ENCODE data around the gene NTSR1.

The NTSR1 gene

DNA sequence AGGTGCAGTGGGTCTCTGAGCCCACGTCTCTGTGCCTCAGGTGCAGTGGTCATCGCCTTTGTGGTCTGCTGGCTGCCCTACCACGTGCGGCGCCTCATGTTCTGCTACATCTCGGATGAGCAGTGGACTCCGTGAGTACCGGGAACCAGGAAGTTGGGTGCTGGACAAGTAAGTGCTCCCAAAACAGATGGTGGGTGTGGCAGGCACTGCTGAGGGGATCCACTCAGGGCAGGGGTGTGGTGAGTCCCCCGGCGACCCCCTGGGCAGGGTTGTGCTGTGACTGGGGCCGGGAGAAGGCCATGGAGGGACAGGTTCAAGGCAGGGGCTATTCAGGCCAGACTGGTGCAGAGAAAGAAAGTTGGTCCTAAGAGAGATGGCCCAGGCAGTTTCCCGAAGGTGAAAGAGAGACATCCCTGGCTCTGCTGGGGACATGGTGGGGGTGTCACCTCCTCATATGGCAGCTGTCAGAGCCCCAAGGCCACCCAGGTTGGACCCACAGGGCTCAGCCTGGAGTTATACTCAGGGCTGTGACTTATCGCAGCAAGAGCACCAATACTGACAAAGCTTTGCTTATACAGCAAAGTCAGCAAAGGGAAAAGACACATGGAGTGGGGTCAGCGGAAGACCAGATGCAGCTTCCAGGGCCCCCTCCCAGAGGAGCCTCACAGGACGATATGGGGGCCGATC lies 49.7 kb downstream of the NTSR1 start:
- DNase-seq (ENCODE audit: low read depth), result no peak

DNA sequence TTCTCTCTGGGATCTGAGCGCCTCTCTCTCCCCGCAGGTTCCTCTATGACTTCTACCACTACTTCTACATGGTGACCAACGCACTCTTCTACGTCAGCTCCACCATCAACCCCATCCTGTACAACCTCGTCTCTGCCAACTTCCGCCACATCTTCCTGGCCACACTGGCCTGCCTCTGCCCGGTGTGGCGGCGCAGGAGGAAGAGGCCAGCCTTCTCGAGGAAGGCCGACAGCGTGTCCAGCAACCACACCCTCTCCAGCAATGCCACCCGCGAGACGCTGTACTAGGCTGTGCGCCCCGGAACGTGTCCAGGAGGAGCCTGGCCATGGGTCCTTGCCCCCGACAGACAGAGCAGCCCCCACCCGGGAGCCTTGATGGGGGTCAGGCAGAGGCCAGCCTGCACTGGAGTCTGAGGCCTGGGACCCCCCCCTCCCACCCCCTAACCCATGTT lies 51.4 kb downstream of the NTSR1 start:
- DNase-seq (ENCODE audit: low read depth), result no peak

DNA sequence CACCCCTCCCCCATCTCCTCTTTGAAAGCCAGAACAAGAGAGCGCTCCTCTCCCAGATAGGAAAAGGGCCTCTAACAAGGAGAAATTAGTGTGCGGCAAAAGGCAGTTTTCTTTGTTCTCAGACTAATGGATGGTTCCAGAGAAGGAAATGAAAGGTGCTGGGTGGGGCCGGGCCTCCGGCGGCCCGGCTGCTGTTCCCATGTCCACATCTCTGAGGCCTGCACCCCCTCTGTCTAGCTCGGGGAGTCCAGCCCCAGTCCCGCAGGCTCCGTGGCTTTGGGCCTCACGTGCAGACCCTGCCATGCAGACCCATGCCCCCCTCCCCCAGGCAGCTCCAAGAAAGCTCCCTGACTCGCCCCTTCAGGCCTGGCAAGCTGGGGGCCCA lies 51.8 kb downstream of the NTSR1 start:
- DNase-seq (ENCODE audit: low read depth), result no peak

DNA sequence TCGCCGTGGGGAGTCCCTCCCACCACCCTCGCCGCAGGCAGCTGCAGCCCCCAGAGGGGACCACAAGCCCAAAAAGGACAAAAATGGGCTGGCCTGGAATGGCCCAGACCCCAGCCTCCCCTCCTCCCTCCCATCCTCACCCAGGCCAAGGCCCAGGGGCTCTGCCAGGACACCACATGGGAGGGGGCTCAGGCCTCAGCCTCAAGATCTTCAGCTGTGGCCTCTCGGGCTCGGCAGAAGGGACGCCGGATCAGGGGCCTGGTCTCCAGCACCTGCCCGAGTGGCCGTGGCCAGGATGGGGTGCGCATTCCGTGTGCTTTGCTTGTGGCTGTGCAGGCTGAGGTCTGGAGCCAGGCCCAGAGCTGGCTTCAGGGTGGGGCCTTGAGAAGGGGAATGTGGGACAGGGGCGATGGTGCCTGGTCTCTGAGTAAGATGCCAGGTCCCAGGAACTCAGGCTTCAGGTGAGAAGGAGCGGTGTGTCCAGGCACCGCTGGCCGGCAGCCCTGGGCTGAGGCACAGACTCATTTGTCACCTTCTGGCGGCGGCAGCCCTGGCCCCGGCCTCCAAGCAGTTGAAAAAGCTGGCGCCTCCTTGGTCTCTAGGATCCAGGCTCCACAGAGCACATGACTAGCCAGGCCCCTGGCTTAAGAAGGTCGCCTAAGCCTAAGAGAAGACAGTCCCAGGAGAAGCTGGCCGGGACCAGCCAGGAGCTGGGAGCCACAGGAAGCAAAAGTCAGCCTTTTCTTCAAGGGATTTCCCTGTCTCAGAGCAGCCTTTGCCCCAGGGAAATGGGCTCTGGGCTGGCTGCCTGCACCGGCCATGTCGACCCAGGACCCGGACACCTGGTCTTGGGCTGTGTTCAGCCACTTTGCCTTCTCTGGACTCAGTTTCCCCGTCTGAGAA lies 52.5 kb downstream of the NTSR1 start:
- DNase-seq (ENCODE audit: low read depth), result no peak

DNA sequence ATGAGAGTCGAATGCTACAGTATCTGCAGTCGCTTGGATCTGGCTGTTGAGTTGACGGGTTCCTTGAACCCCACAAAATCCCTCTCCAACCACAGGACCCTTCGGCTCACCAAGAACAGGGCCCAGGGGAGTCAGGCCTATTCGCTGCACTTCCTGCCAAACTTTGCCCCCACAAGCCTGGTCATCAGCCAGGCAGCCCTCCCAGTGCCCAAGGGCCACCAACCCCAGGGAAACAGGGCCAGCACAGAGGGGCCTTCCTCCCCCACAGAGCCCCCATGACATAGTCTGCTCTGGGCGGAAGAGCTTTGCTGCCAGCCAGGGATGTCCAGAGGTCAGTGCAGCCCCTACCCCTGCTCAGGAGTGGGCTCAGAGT lies 53.1 kb downstream of the NTSR1 start:
- no peak for DNase-seq (ENCODE audit: low read depth)

DNA sequence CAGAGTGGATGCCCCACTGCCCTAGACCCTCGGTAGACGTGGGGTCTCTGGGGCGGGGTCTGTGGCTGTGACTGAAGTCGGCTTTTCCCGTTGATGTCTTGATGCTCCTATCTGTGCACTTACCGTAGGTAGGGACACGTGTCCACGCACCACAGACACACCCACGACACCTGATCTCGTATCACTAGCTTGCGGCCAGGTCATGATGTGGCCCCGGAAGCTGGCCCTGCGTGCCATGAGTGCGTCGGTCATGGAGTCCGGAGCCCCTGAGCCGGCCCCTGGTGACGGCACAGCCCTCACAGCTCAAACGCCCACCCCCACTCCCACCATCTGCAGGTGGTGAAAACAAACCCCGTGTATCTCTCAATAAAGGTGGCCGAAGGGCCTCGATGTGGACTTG lies 53.7 kb downstream of the NTSR1 start:
- no peak for DNase-seq (ENCODE audit: low read depth)

DNA sequence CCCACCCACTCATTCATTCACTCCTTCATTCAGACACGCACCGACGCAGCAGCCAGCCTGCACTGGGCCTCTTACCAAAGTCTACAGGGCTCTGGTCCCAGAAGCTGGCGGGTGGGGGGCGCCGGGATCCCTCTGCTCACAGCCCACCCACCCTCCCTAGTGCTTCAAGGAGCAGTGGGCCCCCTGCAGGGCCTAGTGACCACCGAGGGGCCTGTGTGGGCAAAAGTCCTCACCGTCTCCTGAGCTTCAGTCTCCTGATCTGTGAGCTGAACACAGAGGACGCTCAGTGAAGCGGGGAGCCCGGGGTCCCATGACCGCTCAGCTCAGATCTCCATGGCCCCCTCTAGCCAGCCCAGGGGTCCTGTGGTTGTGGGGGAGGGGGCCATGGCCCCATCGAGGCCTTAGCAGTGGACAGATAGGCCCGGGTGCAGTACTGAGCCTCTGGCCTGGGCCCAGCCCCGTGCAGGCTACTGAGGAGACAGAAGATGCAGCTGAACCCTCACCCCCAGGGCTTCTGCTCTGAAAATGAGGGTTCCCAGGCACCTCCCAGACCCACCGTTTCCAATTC lies 54.2 kb downstream of the NTSR1 start:
- no peak for DNase-seq (ENCODE audit: low read depth)

DNA sequence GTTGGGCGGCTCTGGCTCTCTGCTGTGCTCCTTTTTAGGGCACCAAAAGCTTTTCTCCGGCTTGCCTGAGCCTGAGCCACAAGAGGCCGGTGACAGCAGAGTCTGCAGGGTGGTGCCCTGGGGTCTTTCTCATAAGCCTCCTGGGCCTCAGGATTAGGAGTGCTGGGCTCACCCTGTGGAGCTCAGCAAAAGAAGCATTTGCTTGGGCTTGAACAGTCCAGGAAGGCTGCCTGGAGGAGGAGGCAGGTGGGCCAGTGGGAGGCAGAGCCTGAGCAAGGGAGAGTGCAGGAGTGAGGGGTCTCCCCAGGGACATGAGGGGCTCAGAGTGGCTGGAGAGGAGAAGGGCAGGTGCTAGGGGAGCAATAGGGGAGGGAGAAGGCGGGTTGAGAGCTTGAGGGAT lies 54.8 kb downstream of the NTSR1 start:
- DNase-seq (ENCODE audit: low read depth), result no peak

DNA sequence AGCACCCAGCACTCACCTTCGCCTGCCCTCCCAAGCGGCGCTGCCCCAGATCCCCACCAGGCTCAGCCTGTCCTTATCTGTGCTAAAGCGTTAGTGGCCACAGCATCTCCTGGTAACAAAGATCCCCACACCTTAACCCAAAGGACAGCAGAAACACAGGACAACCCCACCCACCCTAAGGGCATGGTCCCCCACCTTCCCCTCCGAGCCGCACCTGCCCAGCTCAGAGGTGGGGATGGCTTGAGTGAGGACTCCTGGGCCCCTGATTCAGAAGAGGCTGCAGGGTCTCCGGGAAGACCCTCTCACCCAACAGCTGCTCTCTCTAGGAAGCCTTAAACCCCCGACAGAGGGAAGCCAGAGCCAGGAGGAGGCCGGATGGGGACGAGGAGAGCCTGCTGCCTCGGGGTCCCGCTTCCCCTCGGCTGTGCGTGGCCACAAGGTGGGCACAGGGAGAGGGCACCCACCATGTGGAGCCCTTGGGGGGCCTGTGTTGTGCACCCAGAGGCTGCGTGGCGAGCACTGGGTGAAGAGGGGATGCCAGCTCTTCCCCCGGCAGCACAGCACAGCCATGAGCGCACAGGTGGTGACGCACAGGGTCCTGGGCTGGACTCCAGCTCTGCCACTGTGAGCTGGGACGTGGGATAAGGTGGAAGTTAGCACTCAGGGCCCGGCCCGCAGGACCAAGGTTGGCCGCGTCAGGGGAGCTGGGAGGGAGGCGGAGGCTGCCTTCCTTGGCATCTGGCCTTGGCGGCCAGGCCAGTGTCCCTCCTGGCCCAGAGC lies 55.7 kb downstream of the NTSR1 start:
- DNase-seq (ENCODE audit: low read depth), result no peak

DNA sequence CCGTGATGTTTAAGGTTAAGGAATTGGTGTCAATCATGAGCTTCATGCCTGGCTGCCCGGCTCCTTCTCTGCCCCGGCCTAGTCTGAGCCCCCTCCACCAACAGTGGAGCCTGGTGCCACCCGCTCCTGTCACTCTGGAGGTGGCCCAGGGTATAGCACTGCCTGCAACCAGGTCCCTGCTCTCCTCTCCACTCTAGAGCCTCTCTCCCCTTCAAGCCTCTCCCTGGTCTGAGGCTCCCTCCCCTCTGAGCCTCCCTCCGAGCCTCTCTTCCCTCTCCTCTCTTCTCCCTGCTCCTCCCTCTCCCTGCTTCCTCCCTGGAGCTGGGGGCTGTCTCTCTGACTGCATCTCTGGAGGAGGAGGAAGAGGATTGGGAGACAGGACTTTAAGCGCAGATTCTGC lies 56.4 kb downstream of the NTSR1 start:
- DNase-seq (ENCODE audit: low read depth), result no peak

DNA sequence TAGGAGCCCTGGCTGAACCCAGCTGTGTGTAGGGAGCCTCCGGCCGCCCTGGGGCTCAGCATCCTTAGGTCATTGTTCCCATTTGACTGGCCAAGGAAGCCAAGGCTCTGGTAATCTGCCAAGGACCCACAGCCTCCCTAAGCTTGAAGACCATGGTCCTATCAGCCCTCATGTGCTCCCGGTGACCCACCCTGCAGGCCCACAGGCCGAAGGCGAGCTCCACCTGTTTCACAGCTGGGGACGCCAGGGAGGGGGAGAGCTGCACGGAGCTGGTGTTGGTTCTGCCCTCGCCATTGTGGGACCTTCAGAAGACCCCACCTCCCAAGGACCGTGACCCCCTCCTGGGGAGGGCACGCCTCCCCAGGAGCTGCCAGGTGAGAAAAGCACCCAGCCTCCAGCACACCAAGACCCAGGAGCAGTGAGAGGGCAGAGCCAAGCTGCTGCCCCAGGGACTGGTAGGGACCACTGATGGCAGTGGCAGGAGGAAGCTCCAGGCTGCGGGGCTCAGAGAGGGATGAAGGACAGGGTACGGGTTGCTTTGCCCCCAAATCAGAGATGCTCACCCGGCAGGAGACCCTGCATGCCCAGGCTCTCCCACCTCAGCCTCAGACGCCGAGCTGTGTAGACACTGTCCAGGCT lies 56.9 kb downstream of the NTSR1 start:
- DNase-seq (ENCODE audit: low read depth), result no peak

DNA sequence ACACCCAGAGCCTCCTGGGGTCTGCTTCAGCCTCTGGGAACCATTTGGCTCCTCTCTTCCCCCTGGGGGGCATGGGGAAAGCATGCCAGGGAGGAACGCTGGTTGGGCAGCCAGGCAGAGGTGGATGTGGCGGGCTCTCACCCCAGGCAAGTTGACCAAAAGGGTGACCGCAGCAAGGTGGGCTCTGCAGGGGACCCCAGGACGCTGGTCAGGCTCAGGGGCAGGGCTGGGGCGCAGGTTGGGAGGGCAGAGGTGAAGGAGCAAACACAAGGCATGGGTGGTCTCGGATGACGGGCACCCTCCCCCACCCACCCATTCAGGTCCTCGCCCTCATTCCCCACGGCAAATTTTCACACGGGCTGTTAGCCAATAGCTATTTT lies 57.4 kb downstream of the NTSR1 start:
- DNase-seq (ENCODE audit: low read depth), result no peak

DNA sequence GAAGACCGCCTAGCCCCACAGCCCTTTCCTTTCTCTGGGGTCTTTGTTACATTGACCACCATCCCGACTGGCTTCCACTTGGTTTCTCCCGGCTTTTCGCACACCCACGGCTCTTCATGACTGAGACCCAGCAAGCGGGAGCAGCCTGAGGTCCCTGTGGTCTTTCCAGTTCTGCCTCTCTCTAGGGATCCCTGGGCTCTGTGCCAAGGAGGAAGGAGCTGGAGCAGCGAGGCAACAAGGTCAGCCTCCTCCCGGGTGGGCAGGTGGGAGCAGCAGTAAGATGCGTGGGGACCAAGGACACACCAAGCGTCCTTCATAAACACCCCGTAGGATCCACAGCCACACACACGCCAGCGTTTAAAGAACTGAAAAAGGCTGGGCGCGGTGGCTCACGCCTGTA lies 58.1 kb downstream of the NTSR1 start:
- no peak for DNase-seq (ENCODE audit: low read depth)

DNA sequence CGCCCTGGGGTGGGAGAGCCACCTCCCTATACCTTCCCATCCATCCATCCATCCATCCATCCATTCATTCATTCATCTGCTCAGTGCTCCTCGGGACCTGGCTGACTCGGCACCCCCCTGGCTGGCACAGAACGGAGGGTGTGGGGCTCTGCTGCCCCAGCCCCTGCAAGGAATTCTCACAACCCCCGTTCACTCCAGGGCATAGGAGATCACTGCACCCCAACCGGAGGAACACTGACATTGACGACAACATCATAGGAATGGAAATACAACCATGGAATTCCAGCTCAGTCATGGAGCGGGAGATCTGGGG lies 59.6 kb downstream of the NTSR1 start:
- DNase-seq (ENCODE audit: low read depth), result no peak

DNA sequence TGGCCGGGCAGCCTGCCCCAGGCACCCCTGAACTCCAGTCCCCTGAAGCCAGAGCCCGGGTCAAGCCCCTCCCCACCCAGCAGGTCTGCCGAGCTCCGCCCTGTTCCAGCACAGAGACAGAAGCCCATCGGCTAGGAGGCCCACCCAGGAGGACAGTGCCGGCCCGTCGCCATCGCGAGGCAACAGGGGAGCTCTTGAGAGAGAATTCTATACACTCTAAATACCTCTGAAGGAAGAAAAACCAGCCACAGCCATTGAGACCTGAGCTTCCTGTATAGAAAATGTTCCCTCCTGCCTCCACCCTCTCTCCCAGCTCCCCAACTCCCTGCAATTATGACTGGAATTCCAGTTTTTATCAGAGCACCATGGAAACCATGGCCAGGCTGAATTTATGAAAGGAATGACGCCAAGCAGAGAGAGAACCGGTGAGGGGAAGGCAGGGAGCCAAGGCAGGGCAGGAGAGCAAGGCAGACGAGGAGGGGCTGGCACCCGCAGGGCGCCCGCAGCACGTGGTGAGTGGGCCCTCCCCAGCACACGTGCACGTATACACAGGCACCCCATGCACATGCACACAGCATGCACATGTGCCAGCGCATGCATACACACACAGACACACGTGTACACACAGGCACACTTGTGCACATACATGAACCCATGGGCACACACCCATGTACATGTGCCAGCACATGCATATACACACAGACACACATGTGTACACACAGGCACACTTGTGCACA lies 60.1 kb downstream of the NTSR1 start:
- no peak for DNase-seq (ENCODE audit: low read depth)

DNA sequence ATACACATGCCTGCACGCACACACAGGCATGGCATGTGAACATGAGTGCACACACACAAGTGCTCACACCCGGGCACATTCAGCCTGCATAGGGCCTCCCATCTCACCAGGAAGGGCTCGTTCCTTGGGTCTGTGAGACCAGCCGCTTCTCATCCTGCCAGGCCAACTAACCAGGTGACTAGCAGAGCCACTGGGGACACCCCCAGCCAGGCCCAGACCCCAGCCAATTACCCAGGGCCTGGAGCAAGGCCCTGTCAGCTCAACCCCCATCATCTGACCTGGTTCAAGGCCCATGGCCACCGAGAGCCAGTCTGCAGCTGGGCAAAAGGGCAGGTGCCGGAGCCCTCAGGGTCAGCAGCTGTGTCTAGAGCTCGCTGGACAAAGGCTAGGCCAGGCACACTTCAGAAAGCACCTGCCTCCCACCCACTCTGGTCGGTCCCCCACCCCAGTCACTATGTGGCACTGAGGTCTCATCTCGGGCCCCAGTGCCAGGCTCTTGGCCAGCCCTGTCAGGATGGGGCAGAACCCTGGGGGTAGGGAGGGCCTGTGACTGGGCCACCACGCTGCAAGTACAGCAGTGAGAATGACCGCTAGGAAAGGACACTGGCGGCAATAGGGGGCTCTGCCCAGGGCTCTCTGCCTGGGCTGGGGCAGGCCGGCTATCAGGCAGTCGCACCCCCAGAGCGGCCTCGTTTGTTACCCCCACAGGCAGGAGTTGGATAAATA lies 60.9 kb downstream of the NTSR1 start:
- no peak for DNase-seq (ENCODE audit: low read depth)

DNA sequence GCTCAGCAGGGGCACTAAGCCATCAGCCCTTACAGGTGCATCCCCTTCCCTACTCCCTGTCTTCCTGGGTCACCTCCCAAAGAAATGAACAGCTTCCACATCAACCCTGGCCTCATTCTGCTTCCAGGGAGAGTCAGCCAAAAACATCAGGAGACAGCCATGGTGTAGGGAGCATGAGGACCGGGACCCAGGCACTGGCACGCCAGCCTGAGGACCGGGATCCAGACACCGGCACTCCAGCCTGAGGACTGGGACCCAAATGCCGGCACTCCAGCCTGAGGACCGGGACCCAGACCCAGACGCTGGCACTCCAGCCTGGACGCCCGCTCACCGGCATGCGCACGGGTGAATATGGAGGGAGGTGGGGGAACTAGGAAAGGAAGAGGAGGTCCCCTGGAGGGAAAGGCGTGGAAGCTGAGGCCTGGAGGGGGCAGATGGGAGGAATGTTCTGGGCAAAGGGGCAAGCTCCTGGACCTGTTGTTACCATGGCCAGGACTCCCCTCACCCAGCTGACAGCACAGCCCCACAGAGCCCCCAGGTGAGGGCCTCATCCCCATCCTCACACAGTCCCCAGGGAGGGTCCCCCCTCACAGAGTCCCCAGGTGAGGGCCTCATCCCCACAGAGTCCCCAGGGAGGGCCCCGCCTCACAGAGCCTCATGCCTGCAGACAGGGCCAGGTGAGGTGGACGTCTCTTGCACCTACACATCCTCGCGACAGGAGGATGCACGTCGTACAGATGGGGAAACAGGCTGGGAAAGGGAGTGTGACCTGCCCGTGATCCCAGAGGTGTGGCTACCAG lies 61.7 kb downstream of the NTSR1 start:
- DNase-seq (ENCODE audit: low read depth), result no peak

DNA sequence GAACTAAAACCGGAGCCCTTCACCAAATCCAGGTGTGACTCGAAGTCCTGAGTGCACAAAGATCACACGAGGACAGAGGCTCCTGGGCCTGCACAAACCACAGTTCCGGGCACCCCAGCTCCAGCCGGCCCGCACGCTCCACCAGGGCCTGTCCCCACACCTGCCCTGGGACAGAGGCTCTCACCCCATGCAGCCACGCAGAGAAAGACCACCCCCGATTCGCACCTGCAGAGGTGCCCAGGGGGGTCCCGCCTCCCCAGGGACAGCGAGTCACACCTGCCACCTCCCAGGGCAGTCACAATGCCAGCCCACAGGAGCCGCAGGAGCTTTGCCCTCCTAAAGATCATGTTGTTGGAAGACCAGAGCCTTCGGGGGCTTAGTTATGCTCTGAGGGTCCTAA lies 62.3 kb downstream of the NTSR1 start:
- no peak for DNase-seq (ENCODE audit: low read depth)

DNA sequence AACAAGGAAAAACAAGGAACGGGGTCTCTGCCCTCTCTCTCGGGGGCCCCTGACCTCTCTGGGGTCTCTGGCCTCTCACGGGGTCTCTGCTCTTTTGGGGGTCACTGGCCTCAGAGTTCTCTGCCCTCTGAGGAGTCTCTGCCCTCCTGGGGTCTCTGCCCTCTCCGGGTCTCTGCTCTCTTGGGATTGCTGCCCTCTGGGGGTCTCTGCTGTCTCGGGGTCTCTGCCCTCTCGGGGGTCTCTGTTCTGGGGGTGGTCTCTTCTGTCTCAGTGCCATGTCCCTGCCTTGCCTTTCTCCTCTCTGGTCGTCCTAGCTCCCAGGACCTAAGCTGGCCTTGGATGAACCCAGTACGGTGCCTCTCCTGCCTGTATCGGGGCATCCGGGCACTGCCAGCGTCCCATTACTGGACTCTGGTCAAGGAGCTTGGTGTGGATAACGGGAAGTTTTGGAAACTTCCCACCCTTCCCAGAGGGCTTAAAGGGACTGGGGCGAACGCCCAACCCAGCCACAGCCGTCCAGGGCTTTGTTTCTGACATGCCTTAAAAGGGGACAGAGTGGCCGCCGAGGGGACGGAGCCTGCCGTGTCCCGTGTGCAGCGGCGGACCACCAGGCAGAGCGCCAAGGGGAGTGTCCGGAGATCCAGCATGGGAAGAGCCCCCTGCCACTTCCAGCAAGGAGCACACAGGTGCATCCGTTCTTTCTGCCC lies 62.9 kb downstream of the NTSR1 start:
- DNase-seq (ENCODE audit: low read depth), result no peak

Measured in activated gamma-delta T cell treated with anti-CD3 and anti-CD28 coated beads, Interleukin-2, amount 50 U/mL, for 16 hours (primary cell).